Mesangial cell (primary cell): Measurements from ENCODE around the gene SLC39A8. TPM values are rescaled to one million over a fixed set of nuclear protein-coding genes. Genes with fewer than 3 reads are reported as not detected.

ENCODE experiments used
- total RNA-seq: library from RNA; depleted of rRNA; stranded (reverse); fragments of >200 nt; gene quantifications from 2 replicates; pipeline ENCODE4 v1.2.3, GENCODE V29; 2015

The SLC39A8 gene
- 9.6 and 15.0 TPM in 2 replicates for total RNA-seq

DNA sequence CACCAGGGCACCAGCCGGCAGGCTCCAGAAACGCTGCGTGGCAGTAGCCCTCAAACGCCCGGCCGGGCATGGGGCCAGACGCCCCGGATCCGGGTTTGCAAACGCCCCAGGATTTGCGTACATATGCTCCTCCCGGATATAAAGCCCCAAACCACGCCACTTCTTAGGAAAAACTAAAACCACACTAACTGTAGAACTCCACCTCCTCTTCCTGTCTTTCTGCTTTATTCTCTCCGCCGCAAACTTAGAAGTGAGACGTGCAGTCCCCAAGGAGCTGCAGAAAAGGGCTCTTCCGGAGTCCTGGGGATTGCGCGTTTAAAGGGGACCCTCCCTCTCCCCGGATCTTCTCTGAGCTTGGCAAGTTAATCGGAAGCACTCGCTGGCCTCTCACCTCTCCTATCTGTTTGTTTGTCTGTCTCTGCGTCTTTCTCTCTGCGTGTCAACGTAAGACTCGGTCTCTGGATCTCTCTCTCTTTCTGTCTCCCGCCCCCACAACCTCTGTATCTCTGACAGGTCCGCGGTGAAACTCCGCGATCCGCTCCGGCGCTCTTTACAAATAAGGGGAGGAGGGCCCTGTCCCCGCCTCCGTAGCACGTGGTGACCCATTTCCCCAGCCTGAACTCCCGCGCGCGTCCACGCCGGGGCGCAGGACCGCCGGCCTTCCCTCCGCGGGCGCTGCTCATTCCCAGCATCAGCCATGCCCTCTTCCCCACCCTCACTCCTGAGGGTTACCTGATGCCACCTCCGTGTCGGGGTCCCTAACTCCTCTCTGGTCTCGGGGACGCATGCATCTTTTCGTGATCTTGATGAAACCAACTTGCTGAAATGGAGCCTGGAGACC is at the start of gene SLC39A8:
TSS of gene SLC39A8 (minus strand) at position 529 of the 841 bp plus-strand sequence. CDS start 820 bp downstream, outside the sequence.

Other genes starting within 250 kb of the SLC39A8 start
- gene NFKB1, start 155.9 kb upstream of the SLC39A8 start, total RNA-seq = 21.0 and 21.3 TPM in 2 replicates